Fibroblast of villous mesenchyme (primary cell): Measurements from ENCODE around the gene SMURF1. TPM values are rescaled to one million over a fixed set of nuclear protein-coding genes. Genes with fewer than 3 reads are reported as not detected.

Experiments used
- DNase-seq: peaks from one replicate; pipeline ENCODE4 v3.0.0-alpha.2; 2010; ENCODE audit warnings: low read depth
- H3K4me3 ChIP-seq: 2 replicates; pipeline ENCODE4 v1.5.1; 2011; ENCODE audit warnings: low read depth, mild to moderate bottlenecking, low read length
- total RNA-seq: library from RNA; depleted of rRNA; stranded (reverse); fragments of >200 nt; gene quantifications from 2 replicates; pipeline ENCODE4 v1.2.3, GENCODE V29; 2012
- TF ChIP-seq, protein P1 (sequence below): IDR thresholded peaks from 2 replicates; pipeline ENCODE4 v1.5.1; 2012; ENCODE audit warnings: low read depth, mild to moderate bottlenecking, low read length; ENCODE audit not compliant: insufficient read depth

The SMURF1 gene
- total RNA-seq, 1 donor, result 29.8 TPM

DNA sequence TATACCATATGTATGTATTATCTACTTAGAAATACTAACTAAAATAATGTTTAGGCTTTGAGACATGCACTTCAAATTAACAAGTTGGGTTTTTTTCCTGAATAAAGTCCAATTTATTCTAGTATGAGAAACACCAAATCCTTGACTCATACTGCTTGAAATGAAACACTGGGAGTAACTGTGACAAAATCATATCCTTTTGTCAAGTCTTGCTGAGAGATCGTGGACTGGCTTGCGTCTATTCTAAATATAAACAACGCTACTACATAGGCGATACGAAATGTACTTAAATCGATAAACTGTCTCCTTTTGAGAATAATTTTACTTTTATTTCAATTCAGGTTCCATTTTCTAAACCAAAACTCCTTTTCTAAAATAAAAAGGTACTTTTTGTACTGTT, 16.3 kb downstream of the SMURF1 start:
- no peak for DNase-seq
- TF ChIP-seq, protein P1, sequence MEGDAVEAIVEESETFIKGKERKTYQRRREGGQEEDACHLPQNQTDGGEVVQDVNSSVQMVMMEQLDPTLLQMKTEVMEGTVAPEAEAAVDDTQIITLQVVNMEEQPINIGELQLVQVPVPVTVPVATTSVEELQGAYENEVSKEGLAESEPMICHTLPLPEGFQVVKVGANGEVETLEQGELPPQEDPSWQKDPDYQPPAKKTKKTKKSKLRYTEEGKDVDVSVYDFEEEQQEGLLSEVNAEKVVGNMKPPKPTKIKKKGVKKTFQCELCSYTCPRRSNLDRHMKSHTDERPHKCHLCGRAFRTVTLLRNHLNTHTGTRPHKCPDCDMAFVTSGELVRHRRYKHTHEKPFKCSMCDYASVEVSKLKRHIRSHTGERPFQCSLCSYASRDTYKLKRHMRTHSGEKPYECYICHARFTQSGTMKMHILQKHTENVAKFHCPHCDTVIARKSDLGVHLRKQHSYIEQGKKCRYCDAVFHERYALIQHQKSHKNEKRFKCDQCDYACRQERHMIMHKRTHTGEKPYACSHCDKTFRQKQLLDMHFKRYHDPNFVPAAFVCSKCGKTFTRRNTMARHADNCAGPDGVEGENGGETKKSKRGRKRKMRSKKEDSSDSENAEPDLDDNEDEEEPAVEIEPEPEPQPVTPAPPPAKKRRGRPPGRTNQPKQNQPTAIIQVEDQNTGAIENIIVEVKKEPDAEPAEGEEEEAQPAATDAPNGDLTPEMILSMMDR, result no peak
- no peak overlapping the region for H3K4me3 ChIP-seq

DNA sequence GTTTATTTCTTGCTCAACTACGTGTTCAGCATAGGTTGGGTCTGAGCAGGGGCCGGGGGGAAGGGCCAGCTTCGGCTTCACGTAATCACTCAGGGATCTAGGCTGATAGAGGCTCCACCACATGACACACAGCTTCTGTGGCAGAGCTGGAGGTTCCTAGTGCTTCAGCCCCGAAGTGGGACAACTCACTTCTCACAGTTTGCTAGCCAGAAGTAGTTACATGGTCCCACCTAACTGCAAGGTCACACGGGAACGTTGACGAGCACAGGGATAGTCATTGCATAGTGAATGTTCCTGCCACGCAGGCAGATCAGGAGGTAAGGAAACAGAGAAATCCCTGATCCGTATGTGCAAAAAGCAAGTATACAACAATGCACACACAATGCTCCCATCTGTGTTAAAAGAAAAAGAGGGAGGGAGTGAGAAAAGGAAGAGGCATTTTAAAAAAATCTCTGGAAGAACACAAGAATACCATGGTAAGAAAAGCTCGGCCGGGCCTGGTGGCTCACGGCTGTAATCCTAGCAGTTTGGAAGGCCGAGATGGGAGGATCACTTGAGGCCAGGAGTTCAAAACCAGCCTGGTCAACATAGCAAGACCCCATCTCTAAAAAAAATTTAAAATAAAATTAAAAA, 16.9 kb downstream of the SMURF1 start:
- peak; percentile 77 for DNase-seq
- TF ChIP-seq, protein P1, result no peak
- H3K4me3 ChIP-seq, result no peak overlapping the region

DNA sequence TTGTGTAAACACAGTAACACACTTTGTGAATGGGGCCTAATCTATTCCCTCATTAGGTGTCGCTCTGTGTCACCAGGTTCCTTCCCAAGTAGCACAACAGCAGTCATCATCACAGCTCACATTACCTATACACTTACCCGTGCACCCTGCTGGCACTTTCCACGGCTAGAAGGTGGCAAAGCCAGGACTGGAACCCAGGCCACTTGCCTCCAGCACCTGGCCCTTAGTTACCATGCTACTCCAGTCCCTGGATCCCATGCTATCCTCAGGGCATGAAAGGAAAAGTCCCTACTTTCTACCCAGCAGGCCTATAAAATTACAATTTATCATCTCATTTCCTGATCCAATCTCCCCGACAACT, 18.4 kb downstream of the SMURF1 start:
- no peak for DNase-seq
- TF ChIP-seq, protein P1, result no peak
- no peak overlapping the region for H3K4me3 ChIP-seq

DNA sequence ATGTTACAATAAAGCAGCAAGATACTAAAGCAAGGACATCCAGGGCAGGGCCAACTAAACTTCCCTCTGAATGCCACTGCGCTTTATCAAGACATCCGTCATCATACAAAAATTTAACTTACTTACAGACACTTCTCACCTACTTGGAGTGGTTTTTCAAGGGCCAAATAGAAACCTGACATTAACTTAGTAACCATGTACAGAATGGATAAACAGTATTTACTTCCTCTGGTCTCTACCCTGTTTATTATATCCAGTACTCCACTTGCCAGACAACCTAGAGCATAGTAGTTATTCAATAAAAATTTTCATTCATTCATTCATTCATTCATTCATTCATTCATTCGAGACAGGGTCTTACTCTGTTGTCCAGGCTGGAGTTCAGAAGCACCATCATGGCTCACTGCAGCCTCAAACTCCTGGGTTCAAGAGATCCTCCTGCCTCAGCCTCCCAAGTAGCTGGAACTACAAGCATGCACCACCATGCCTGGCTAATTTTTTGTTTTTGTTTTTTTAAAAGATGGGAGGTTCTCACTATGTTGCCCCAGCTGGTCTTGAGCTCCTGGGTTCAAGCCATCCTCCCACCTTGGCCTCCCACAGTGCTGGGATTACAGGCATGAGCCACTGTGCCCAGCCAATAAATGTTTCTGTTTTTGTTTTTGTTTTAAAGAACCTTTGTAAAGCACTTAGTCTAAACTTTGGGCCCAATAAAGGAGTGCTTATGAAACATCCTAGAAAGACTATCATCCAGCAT, 19.0 kb downstream of the SMURF1 start:
- H3K4me3 ChIP-seq, result no peak overlapping the region
- no peak for DNase-seq
- TF ChIP-seq, protein P1, result no peak

DNA sequence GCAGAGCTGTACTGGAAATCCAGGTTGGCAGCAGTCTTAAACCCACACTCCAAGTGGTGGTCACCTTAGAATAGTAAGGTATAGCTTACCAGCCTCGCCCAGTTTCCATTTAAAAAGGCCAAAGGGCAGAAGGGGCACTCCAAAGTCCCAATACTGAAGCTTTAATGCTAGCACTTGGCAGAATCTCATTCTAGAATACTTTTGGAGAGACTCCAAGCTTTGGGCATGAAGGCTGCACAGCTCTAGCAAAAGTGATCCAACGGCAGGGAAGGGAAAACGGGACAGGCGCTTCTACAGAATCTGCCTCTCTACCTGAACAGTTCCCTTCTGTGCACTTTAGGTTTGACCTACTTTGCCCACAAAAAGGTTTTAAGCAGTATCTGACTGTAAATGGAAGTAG, 19.7 kb downstream of the SMURF1 start:
- DNase-seq, result no peak
- no peak overlapping the region for H3K4me3 ChIP-seq
- TF ChIP-seq, protein P1, result no peak

DNA sequence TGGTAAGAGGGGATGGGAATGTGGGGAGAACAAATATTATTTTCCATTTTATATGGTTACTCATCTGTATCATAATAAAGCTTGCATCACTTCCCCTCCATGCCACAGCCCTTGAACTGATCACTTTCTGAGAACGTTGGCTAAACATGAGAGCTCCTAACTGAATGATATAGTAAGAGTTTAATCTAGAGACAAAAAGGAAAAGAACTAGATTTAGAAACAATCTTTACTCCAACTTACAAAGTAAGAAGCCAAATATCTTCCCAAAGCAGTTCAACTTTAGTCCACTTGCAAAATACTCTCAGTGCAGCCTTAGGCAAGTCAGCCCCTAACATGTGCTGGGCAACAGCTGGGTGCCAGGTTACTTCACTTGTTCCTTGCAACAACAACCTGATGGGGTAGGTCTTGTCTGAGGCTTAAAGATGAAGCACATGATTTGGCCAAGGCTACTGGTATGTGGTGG, 20.3 kb downstream of the SMURF1 start:
- H3K4me3 ChIP-seq, result no peak overlapping the region
- DNase-seq, result peak; percentile 51
- TF ChIP-seq, protein P1, result no peak
